Retinal pigment epithelial cell (primary cell): ENCODE data around the gene MUC6.
A peak's percentile ranks its signal among the peaks of the same experiment; 100 is the strongest.

ENCODE experiments used
- DNase-seq: peaks from one replicate; pipeline ENCODE4 v3.0.0-alpha.2; 2010; ENCODE audit warnings: low read depth
- H3K4me3 ChIP-seq: 2 replicates; pipeline ENCODE4 v1.5.1; 2011; ENCODE audit warnings: mild to moderate bottlenecking, low read length, control low read depth, moderate library complexity
- TF ChIP-seq, protein P1 (sequence below): conservative IDR thresholded peaks from 2 replicates; pipeline ENCODE4 v1.5.1; 2011; ENCODE audit warnings: low read depth, low read length, control low read depth, inconsistent platforms

MUC6 gene

DNA sequence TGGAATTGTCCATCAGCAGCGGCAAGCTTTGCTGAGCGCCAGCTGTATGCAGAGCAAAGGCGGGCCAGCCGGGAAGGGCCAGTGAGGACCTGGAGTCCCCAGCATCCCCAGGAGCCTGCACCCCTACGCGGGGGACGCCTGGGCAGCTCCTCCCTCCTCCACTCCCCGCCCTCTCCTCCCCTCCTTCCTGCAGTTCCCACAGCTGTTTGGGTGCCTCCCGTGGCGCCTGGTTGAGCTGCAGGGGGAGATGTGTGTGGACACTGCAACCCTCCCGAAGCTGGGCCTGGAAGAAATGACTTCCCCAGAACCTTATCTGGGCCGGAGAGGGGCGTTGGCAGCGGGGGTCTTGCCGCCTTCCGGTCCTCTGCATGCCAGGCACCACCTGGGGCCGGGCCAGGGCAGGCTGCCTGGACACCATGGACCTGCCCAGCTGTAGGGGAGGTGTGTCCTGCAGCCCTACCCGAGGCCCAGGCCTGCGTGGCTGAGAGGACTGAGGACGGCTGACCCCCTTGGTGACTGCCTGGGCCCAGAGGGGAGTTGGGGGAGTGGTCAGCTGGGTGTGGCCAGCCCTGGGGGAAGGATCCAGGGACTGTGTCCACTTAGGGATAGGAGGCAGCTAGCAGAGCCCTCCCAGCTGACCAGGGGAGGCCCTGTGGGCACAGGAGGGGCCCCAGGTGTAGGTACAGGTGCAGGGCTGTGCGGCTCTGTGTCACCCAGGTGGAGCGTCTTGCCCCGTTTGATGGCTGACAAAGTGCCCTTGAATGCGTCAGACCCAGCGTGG lies 16.8 kb upstream of the MUC6 start:
- no peak for DNase-seq
- TF ChIP-seq, protein P1, sequence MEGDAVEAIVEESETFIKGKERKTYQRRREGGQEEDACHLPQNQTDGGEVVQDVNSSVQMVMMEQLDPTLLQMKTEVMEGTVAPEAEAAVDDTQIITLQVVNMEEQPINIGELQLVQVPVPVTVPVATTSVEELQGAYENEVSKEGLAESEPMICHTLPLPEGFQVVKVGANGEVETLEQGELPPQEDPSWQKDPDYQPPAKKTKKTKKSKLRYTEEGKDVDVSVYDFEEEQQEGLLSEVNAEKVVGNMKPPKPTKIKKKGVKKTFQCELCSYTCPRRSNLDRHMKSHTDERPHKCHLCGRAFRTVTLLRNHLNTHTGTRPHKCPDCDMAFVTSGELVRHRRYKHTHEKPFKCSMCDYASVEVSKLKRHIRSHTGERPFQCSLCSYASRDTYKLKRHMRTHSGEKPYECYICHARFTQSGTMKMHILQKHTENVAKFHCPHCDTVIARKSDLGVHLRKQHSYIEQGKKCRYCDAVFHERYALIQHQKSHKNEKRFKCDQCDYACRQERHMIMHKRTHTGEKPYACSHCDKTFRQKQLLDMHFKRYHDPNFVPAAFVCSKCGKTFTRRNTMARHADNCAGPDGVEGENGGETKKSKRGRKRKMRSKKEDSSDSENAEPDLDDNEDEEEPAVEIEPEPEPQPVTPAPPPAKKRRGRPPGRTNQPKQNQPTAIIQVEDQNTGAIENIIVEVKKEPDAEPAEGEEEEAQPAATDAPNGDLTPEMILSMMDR = no peak
- no peak overlapping the region for H3K4me3 ChIP-seq

DNA sequence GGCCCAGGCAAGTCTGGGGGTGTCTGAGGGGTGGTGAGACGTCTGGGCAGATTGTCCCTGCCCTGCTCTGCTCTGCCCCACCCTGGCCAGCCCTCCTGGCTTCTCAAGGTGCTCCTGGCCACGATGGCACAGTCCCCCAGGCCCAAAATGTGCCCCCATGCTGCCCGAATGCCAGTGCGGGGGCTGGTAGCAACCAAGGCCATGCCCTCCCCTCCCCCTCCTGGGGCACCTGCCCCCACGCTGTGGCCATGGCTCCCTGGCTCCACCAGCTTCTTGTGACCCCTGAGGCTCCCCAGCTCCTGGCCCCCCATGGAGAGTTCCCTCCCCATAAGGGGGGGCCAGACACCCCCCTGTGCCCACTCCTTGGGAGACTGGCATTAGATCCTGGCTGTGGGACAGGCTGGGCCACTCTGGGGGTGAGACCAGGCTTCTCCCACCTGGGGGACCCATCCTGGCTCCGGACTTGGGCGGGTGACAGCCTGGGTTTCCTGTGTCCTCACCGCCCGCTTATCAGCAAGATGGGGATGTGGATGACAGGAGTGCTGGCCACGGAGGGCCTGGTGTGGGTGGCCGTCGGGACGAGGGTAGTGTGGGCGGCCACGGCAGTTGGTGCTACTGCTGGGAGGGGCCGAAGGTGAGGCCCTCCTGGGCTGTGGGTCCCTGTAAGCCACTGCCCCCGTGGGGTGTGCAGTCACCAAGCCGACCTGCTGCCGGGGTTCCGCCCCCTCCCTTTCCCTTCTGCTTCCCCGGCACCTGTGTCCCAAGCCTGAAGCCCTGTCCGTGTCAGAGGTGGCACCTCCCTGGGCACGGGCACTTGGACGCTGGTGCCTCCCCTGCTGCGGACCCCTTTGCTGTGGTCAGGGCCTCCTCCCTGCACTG lies 15.9 kb upstream of the MUC6 start:
- no peak for DNase-seq
- TF ChIP-seq, protein P1 = no peak
- H3K4me3 ChIP-seq = no peak overlapping the region

DNA sequence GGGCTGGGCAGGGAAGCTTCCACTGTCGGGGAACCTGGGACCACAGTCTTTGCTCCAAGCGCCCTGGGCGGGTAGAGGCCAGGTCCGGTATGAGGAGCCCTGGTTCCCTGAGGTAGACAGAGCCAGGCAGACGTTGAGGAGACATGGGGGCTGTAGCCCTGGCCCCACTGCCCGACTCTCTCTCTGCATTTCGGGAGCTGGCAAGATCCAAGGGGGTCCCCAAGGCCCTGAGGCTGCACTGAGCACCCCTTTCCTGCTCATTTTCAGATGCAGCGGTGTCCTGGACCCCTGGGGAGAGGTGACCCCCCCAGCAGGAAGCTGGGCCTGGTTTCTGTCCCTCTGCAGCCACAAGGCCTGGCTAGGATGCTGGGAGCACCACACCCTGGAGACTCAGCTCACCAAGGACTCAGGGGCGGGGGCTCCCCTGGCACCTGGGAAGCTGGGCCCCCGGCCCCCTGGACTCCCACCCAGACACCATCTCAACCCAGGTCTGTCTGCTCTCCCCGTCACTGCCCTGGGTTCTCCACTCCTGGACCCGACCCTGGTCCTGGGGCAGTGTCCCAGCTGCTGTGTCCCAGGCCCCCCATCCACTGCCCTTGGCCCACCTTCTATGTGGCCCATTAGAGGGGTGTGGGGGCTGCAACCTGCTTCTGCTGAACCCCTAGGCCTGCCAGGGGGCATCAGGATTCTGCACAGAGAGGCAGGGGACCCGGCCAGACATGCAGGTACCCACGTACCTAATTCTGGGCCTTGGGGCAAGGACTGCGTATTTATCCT lies 15.0 kb upstream of the MUC6 start:
- TF ChIP-seq, protein P1 = no peak
- DNase-seq = no peak
- H3K4me3 ChIP-seq = no peak overlapping the region

DNA sequence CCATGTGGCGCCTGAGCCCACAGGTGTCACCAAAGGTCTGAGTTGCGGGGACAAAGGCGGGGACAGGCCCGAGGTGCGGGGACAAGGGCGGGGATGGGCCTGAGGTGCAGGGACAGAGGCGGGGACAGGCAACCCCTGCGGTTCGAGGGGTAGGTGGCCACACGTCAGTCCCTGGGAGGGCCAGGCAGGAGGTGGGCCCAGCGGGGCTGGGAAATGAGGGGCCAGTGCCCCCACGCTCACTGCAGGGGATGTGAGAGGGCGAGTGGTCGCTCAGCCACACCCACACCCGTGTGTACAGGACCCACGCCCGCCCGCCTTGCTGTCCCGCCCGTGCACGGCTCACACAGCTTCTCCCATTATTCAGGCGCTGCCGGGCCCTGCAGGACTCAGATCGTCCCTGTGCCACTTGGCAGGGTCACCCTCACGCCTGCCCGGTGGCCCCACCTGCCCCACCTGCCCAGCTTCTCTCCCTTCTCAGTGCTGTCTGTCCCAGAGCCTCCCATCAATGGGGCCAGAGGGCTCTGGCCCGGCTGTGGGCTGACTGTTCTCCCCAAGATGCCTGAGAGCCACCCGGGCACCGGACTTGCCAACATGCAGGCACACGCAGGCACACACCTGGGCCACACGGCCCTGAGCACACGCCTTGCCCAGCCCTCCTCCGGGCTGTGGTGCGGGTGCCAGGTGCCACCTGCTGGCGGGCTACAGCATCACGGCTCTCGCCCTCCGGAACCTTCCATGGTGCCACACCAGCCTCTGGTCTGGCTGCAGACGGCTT lies 14.2 kb upstream of the MUC6 start:
- DNase-seq = no peak
- TF ChIP-seq, protein P1 = peak; percentile 94
- H3K4me3 ChIP-seq = no peak overlapping the region

DNA sequence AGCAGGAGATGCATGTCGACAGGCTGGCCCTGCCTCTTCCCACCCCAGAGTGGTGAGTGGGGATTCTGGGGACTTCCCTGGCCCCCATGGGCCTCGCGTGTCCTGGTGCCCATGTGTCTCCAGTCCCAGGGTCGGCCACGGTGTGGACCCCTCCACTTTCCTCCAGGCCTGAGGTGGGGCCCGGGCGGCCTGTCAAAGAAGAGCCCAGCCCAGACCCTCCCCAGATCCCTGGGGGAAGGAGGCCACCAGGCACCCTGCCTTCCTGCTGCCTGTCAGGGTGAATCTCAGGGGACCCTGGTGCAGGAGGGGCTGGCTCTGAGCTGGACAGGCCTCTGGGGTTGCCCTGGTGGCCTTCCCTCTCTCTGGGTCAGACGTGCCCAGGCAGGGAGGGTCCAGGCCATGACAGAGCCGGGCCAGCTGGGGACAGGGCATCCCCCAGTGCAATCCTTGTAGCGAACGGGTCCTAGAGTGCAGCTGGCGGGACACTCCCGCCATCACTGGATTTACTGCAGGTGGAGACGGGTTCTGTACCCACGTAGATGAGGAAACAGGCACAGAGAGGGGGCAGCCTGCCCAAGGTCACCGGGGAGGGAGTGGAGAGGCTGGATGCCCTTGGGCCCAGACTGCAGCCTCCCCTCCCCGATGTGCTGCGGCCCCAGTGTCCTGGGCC lies 13.5 kb upstream of the MUC6 start:
- TF ChIP-seq, protein P1 = no peak
- no peak for DNase-seq
- H3K4me3 ChIP-seq = no peak overlapping the region

DNA sequence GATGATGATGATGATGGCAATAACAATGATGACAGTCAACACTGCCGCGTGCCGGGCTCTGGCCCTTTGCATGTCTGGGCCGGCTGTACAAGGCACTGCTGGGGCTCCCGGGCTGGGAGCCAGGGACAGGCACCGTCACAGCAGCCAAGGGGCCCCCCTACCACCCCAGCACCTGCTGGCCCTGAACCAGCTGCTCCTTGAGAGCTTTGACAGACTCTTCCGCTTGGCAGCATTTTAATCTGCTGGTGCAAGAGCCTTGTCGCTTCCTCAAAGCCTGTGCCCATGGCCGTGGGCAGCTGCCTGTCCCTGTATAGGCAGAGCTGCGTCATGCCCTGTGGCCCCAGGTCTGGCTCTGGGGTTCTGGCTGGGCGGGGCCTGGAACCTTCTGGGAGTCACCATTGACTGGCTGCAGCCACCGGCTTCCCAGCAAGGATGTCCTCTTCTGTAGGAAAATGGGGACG lies 12.9 kb upstream of the MUC6 start:
- DNase-seq = no peak
- TF ChIP-seq, protein P1 = no peak
- no peak overlapping the region for H3K4me3 ChIP-seq
